Measurements from ENCODE around the gene SCD. TPM values are rescaled to one million over a fixed set of nuclear protein-coding genes. Genes with fewer than 3 reads are reported as not detected.

The SCD gene
- total RNA-seq, 2 donors from 2014 or later: 67.5 to 185 TPM

DNA sequence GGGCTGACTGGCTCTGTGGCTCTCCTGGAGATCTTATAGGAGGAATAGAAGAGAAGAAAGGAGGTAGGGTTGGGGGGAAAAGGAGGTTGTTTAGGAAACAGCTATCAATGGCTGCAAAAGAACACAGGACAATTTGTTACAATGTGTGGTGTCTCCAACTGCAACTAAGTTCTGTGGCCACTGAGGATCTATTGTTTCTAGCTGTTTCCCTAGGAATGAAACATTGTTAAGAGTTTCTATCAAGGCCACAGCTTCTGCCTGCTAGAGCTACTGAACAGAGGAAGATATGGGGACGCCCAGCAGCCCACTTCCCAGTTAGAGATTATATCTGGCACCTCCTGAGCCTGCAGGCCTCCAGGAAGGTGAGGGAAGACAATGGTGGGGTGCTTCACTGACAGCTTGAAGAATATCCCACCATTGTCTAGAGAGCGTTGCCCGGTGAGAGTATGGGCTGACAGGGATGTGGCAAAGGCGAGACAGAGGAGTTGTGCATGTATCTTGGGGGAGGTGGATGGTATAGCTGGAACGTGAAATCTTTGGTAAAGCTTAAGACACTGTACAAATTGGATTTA, 4.0 kb downstream of the SCD start:
- ATAC-seq (no peak), DNase-seq (ENCODE audit: low spot score in 2 of 2) (no peak)
- Mint-ChIP-seq H3K9me3 (no peaks in the 10 kb centered on the region), H3K27ac (peak overlapping the region in 1 of 2 donors; percentile 39), H3K36me3 (peaks cover 72 to 91% of the 10 kb centered on the region in 2 donors)

DNA sequence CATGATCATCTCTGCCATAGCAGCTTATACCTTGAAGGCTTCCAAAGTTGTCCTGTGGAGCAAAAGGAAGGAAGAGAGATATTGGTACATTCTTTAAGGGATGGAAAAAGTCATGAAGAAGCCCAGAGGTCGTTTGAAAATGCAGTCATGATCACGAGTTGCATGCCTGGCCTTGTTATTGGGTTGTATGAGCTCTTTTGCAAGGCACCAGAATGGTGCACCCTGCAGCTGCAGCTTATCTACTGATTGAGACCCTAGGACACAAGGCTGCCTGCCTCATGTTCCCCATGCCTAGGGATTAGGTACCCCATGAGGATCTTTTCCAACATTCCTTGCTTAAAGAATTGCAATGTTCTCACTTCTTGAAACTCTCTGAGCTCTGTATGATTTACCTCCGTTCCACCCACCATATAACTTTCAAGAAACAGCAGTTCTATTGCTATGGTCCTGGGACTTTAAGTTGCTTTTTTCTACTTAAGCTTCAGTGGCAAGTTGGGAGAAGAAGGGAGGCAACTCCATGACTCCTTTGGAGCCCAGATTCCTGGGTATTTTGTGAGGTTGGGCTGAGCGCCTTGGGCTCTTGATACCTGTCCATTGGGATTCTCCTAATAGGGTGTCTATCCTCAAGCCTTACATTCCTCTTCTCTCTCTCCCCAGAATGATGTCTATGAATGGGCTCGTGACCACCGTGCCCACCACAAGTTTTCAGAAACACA, 6.9 kb downstream of the SCD start:
- ATAC-seq (no peak), DNase-seq (ENCODE audit: low spot score in 2 of 2) (no peak)
- H3K9me3 Mint-ChIP-seq: no peaks in the 10 kb centered on the region
- H3K36me3 Mint-ChIP-seq: peaks cover 67 to 85% of the 10 kb centered on the region in 2 donors
- no peak overlapping the region for H3K27ac Mint-ChIP-seq

DNA sequence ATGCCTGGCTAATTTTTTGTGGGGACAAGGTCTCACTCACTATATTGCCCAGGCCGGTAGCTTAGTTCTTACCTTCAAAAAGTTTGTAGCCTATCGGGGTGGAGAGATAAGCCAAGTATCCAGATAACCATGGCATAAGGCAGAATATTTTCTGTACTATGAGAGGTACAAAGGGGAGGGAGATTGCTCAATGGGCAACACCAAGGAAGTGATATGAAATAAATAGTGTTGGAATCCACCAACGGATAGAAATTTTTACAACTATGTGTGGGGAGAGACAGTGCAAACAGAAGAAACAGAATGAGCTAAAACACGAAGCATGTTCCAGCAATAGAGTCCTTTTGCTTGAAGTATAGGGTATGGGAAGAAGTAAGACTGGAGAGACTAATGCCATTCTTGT, 8.1 kb downstream of the SCD start:
- DNase-seq (ENCODE audit: low spot score in 2 of 2) (no peak), ATAC-seq (no peak)
- Mint-ChIP-seq H3K36me3 (peaks cover 67 to 85% of the 10 kb centered on the region in 2 donors), H3K9me3 (no peaks in the 10 kb centered on the region), H3K27ac (no peak overlapping the region)

DNA sequence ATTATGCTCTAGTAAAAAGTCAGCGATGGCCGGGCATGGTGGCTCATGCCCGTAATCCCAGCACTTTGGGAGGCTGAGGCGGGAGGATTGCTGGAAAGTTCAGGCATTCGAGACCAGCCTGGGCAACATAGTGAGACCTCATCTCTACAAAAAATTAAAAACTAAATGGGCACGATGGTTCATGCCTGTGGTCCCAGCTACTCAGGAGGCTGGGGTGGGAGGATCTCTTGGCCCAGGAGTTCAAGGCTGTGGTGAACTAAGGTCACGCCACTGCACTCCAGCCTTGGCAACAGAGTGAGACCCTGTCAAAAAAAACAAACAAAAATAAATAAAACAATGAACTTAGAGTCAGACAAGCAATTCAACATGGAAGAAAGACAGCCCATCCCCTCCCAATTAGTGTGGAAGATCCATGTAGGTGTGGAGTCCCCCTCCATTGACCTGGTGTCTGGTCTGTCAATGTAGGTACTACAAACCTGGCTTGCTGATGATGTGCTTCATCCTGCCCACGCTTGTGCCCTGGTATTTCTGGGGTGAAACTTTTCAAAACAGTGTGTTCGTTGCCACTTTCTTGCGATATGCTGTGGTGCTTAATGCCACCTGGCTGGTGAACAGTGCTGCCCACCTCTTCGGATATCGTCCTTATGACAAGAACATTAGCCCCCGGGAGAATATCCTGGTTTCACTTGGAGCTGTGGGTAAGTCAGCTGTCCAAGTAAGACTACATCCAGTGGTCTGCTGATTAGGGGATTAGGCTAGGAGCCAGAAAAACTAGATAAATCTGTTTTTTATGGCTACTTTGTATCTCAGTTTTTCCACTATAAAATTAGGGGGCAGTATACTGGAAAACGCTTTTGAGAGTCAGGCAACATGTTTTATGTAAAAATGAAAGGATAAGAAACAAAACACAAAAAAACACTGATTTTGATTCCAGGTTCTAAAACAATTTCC, 9.3 kb downstream of the SCD start:
- H3K27ac Mint-ChIP-seq: no peak overlapping the region
- H3K9me3 Mint-ChIP-seq: no peaks in the 10 kb centered on the region
- peaks cover 68 to 85% of the 10 kb centered on the region in 2 donors for H3K36me3 Mint-ChIP-seq
- DNase-seq (ENCODE audit: low spot score in 2 of 2) (no peak), ATAC-seq (no peak)

DNA sequence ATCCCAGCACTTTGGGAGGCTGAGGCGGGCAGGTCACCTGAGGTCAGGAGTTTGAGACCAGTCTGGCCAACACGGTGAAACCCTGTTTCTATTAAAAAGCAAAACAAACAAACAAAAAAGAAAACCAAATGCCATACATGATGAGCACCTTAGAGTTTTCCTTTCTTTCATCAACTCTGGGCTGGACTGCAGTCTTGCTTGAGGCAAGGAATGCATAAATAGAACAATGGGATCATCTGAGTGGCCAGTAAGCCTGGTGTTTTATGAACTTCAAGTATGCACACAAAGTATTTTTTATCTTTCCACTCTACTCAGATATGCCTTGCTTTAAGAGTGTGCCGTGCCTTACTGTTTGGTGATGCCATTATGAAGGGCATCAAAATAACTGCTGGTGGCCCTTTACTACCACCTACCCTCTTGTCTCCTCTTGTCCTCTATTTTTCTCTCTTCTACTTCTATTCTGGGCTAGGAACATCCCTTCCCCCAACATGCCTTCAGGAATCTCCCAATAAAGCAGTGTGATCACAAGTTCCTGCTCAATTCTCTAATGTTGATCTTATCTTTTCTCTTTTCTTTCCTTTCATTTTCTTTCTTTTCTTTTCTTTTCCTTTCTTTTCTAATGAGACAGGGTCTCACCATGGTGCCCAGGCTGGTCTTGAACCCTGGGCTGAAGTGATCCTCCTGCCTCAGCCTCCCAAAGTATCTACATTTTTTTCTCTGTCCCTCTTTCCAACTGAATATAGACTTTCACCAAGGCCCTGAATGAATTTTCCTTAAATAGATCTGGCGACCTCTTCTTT, 10.2 kb downstream of the SCD start:
- Mint-ChIP-seq H3K36me3 (peaks cover 66 to 85% of the 10 kb centered on the region in 2 donors), H3K27ac (peak overlapping the region in 1 of 2 donors; percentile 73), H3K9me3 (no peaks in the 10 kb centered on the region)
- DNase-seq (ENCODE audit: low spot score in 2 of 2): no peak
- no peak for ATAC-seq

DNA sequence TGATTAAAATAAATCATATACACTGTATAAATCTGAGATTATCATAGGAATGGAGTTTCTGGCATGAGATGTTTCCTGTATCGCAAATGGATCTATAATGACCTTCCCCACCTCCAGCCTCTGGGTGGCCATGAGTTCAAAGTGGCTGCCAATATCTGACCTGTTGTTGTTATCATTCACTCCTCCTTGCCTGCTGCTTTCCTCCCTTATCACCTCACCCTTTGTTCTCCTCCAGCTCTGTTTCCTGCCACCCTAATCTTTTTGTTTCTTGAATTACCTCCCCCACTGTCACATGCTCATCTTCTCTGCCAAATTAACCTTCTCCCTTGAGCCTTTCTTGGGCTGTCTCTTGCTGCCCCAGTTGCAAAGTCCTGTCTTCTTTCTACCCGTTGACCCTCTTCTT, 12.0 kb downstream of the SCD start:
- H3K27ac Mint-ChIP-seq: no peak overlapping the region
- H3K9me3 Mint-ChIP-seq: no peaks in the 10 kb centered on the region

DNA sequence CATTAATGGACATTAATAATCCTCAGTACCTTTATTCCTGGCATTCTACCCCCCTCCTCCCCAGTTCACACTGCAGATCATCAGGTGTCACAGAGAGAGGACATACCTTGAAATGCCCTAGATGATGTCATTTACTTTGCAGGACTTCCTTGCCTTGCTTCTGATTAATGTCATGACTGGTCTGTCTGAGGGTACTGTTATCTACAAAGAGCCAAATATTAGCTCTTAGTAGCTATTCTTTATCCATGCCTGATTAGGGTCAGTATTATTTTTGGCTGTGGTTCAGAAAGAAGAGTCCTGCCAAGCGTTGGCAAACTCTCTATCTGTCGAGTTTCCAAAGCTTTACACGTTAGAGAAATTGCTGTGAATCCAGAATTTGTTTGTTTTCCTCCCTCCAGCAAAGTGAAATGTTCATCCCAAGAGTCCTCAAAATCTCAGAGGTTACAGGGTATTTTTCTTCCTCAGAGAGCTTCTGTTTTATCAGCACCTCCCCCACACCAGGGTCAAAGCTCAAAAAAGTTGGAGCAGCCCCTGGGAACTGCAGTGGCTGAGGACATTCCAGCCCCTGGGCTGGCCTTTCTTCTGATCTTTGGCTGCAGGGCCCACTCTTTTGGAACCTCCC, 12.6 kb downstream of the SCD start:
- H3K9me3 Mint-ChIP-seq: no peaks in the 10 kb centered on the region
- peaks cover 57 to 71% of the 10 kb centered on the region in 2 donors for H3K36me3 Mint-ChIP-seq
- H3K27ac Mint-ChIP-seq: no peak overlapping the region

More for the DNA sequence above, 12.0 kb downstream of the SCD start:
- H3K36me3 Mint-ChIP-seq: peaks cover 63 to 77% of the 10 kb centered on the region in 2 donors
- no peak for ATAC-seq
- no peak for DNase-seq (ENCODE audit: low spot score in 2 of 2)

DNA sequence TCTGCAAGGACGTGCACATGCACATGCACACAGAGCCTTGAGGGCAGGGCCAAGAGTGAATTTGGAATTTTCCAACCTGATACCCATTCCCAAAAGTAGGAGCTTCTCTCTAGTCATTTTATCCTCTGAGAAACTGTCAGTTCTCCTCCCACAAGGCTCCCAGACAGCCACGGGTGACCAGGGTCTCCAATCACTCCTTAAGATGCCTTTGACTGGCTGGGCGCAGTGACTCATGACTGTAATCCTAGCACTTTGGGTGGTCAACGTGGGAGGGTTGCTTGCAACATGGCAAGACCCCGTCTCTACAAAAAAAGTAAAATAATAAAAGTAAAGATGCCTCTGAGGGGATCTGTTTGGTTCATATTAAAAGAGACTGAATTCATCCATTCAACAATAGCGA, 13.2 kb downstream of the SCD start:
- ATAC-seq: no peak
- Mint-ChIP-seq H3K27ac (no peak overlapping the region), H3K36me3 (peaks cover 51 to 65% of the 10 kb centered on the region in 2 donors), H3K9me3 (no peaks in the 10 kb centered on the region)
- DNase-seq (ENCODE audit: low spot score in 2 of 2): no peak

More for the DNA sequence above, 12.6 kb downstream of the SCD start:
- DNase-seq (ENCODE audit: low spot score in 2 of 2): no peak
- no peak for ATAC-seq

DNA sequence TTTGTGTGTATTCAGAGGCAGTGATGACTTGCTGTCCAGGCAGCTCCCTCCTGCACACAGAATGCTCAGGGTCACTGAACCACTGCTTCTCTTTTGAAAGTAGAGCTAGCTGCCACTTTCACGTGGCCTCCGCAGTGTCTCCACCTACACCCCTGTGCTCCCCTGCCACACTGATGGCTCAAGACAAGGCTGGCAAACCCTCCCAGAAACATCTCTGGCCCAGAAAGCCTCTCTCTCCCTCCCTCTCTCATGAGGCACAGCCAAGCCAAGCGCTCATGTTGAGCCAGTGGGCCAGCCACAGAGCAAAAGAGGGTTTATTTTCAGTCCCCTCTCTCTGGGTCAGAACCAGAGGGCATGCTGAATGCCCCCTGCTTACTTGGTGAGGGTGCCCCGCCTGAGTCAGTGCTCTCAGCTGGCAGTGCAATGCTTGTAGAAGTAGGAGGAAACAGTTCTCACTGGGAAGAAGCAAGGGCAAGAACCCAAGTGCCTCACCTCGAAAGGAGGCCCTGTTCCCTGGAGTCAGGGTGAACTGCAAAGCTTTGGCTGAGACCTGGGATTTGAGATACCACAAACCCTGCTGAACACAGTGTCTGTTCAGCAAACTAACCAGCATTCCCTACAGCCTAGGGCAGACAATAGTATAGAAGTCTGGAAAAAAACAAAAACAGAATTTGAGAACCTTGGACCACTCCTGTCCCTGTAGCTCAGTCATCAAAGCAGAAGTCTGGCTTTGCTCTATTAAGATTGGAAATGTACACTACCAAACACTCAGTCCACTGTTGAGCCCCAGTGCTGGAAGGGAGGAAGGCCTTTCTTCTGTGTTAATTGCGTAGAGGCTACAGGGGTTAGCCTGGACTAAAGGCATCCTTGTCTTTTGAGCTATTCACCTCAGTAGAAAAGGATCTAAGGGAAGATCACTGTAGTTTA, 15.8 kb downstream of the SCD start:
- DNase-seq (ENCODE audit: low spot score in 2 of 2) (no peak), ATAC-seq (no peak)
- Mint-ChIP-seq H3K27ac (peak overlapping the region; percentile 4 to 27), H3K36me3 (peaks cover 38 to 46% of the 10 kb centered on the region in 2 donors), H3K9me3 (no peaks in the 10 kb centered on the region)

DNA sequence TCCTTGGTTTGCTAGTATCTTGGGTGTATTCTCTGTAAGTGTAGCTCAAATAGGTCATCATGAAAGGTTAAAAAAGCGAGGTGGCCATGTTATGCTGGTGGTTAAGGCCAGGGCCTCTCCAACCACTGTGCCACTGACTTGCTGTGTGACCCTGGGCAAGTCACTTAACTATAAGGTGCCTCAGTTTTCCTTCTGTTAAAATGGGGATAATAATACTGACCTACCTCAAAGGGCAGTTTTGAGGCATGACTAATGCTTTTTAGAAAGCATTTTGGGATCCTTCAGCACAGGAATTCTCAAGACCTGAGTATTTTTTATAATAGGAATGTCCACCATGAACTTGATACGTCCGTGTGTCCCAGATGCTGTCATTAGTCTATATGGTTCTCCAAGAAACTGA, 17.1 kb downstream of the SCD start:
- Mint-ChIP-seq H3K9me3 (no peaks in the 10 kb centered on the region), H3K36me3 (peaks cover 33 to 40% of the 10 kb centered on the region in 2 donors), H3K27ac (peak overlapping the region in 1 of 2 donors; percentile 85)
- DNase-seq (ENCODE audit: low spot score in 2 of 2) (no peak), ATAC-seq (no peak)

DNA sequence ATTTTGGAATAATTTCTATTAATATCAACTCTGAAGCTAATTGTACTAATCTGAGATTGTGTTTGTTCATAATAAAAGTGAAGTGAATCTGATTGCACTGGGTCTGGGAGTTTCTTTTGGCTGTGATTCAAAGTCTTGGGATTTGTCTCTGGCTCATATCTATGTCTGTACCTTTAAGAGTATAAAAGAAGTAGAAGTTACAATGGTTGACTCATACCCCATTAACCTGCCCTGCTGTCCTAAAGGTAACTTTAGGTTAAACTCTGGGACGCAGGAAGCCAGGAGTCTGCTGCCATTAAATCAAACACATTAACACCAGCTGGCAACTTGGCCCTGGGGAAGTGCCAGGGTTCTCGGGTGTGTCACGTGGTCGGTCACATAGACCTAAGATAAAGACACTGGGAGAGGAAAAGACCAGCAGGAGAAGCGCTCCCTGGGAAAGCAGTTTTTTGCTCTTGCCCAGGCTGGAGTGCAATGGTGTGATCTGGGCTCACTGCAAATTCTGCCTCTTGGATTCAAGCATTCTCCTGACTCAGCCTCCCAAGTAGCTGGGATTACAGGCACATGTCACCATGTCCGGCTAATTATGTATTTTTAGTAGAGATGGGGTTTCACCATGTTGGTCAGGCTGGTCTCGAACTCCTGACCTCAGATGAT, 17.8 kb downstream of the SCD start:
- ATAC-seq (no peak), DNase-seq (ENCODE audit: low spot score in 2 of 2) (no peak)
- Mint-ChIP-seq H3K27ac (no peak overlapping the region), H3K36me3 (peaks cover 27 to 33% of the 10 kb centered on the region in 2 donors), H3K9me3 (no peaks in the 10 kb centered on the region)

DNA sequence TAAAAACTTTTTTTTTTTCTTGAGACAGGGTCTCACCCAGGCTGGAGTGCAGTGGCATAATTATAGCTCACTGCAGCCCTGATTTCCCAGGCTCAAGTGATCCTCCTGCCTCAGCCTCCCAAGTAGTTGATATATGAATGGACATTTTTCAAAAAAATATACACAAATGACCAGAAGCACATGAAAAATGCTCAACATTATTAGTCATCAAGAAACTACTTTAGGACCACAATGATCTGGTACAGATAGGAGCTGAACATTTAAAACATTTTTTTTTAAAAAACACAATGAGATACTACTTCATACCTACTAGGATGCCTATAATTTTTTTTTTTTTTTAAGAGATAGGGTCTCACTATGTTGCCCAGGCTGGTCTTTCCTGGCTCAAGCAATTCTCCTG, 21.7 kb downstream of the SCD start:
- H3K36me3 Mint-ChIP-seq: no peaks in the 10 kb centered on the region
- H3K9me3 Mint-ChIP-seq: no peaks in the 10 kb centered on the region
- H3K27ac Mint-ChIP-seq: no peak overlapping the region
- ATAC-seq (no peak), DNase-seq (ENCODE audit: low spot score in 2 of 2) (no peak)

DNA sequence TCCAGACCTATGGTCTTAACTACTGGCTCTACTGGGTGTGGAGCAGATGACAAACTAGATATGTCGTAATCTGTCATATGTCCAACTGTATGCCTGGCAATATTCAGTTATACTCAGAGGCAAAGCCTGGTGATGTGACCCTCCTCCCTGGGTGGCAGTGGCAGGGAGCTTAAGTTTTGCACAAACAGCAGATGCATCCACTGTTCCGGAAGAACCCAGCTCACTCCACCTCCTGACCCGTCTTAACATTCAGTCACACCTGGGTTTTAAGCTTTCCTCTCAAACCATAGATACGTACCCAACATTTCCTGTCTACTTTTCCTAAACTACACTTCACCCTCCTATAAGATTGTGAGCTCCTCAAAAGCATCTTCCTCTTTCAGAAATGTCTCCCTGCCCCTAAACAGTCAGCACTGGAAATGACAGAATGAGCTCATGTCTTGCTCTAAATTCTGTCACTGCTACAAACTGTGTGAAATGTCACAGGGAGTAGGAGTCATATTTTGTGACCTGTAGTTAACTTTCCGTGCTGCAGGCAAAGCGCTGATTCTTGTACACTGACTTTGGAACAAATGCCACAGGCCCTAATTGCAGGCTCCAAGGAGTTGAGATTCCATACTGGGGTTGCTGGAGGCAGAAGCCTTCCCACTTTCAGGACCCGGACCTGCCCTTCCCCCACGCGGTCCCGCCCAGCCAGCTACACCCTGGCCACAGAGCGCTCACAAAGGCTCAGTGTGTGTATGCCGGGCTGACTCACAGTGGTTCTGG, 23.9 kb downstream of the SCD start:
- Mint-ChIP-seq H3K9me3 (no peaks in the 10 kb centered on the region), H3K36me3 (no peaks in the 10 kb centered on the region), H3K27ac (peak overlapping the region in 1 of 2 donors; percentile 98)
- DNase-seq (ENCODE audit: low spot score in 2 of 2) (peak; percentile 55 to 82), ATAC-seq (peak; percentile 62 to 66)

DNA sequence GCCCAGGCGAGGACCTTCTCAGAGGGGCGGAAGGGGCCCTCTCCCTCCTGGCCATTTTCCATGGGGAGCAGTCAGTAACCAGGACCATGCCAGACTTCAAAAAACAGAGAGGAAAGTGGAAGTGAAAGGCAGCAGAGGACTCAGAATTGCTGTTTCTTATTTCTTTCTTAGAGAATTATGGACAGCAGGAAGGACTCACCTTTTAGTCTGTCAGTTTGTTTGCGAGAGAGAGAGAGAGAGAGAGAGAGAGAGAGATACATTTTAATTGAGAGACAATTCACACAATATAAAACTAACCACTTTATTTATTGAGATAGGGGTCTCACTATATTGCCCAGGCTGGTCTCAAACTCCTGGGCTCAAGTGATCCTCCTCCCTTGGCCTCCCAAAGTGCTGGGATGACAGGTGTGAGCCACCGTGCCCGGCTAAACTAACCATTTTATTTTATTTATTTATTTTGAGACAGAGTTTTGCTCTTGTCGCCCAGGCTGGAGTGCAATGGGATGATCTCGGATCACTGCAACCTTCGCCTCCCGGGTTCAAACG, 24.5 kb downstream of the SCD start:
- DNase-seq (ENCODE audit: low spot score in 2 of 2): no peak
- H3K9me3 Mint-ChIP-seq: no peaks in the 10 kb centered on the region
- no peaks in the 10 kb centered on the region for H3K36me3 Mint-ChIP-seq
- peak overlapping the region in 1 of 2 donors; percentile 98 for H3K27ac Mint-ChIP-seq
- ATAC-seq: no peak

Measured in activated naive CD4-positive, alpha-beta T cell treated with anti-CD3 and anti-CD28 coated beads, Interleukin-2, amount 50 U/mL, for 72 hours (primary cell).